GM12873 (cell line): ENCODE results near the gene RFC4.

Source experiments
- CTCF ChIP-seq: IDR thresholded peaks from 2 replicates; pipeline ENCODE4 v1.5.1; 2012; ENCODE audit warnings: low read depth, mild to moderate bottlenecking, moderate library complexity, low read length, control low read depth; ENCODE audit not compliant: insufficient read depth; ENCODE audit errors: missing control alignments

Gene RFC4

GRCh38 chr3:186787642-186788481 is 18.4 kb downstream of the RFC4 start:
- no peak for TF ChIP-seq CTCF

GRCh38 chr3:186786922-186787321 is 19.4 kb downstream of the RFC4 start:
- TF ChIP-seq CTCF = no peak

- no peak for TF ChIP-seq CTCF
Observed at GRCh38 chr3:186785495-186786018, 20.7 kb downstream of the RFC4 start.

GRCh38 chr3:186784820-186785494 is 21.3 kb downstream of the RFC4 start:
- no peak for TF ChIP-seq CTCF

- peak; percentile 6 for TF ChIP-seq CTCF
Observed at GRCh38 chr3:186783731-186784515, 22.4 kb downstream of the RFC4 start.

- no peak for TF ChIP-seq CTCF
Observed at GRCh38 chr3:186783058-186783730, 23.1 kb downstream of the RFC4 start, which contains the start of gene EIF4A2. EIF4A2 (plus strand) TSS chr3:186783577; CDS start chr3:186783611, 34 bp downstream.
